ENCODE data around the gene SCUBE1. TPM values are rescaled to one million over a fixed set of nuclear protein-coding genes. Genes with fewer than 3 reads are reported as not detected.

SCUBE1 gene
- total RNA-seq, 4 donors from 2014 or later, result 0.28 to 3.7 (median 1.7) TPM

DNA sequence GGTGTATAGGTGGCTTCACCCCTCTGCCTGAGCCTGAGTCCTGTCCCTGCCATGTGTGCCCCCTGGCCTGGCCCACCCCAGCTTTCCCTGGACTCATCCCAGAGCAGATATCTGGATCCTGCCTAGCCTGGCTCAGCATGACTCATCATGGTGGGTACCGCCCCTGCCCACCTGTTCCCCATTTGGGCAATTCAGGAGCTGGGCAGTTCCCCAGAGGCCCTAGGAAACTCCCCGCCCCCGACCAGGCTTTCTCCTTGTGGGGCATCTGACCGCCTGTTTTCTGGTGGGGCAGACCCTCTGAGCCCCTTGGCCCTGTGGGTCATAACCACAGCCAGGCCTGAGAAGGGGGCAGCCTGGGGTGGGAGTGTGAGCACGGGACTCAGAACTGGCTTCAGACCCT is 187.4 kb downstream of the SCUBE1 start:
- TF ChIP-seq, protein P1, sequence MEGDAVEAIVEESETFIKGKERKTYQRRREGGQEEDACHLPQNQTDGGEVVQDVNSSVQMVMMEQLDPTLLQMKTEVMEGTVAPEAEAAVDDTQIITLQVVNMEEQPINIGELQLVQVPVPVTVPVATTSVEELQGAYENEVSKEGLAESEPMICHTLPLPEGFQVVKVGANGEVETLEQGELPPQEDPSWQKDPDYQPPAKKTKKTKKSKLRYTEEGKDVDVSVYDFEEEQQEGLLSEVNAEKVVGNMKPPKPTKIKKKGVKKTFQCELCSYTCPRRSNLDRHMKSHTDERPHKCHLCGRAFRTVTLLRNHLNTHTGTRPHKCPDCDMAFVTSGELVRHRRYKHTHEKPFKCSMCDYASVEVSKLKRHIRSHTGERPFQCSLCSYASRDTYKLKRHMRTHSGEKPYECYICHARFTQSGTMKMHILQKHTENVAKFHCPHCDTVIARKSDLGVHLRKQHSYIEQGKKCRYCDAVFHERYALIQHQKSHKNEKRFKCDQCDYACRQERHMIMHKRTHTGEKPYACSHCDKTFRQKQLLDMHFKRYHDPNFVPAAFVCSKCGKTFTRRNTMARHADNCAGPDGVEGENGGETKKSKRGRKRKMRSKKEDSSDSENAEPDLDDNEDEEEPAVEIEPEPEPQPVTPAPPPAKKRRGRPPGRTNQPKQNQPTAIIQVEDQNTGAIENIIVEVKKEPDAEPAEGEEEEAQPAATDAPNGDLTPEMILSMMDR (IDR thresholded peaks at IDR 0.05), result no peak
- ATAC-seq (ENCODE audit: low FRiP score) (no peak), DNase-seq (ENCODE audit: low spot score) (no peak)

DNA sequence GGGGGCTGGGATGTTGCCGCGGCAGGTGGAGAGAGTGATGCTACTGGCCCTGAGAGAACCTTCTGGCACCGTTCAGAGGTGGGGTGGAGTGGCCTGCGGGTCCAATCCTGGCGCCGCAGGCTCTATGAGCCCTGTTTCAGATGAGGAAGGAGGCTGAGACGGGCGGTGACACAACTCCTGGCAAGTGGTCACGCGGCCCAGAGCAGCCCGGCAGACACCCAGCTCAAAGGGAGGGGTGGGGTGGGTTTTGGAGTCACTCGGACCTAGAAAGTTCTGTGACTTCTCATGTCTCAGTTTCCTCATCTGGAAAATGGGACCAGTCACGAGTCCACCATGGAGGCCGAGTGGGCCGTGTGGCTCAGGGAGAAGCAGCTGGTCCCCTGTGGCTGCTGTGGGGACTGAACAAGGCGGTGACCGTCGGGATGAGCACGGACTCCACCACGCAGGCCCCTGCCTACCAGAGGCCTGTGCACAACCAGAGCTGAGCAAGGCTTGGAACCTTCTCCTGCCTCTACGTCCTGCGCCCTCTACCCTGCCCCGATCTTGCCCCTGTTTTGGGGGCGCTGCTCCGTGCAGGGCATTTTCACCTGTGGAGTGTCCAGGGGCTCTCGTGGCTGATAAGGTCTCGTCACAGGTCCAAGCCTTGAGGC is 188.2 kb downstream of the SCUBE1 start:
- ATAC-seq (ENCODE audit: low FRiP score) (no peak), DNase-seq (ENCODE audit: low spot score) (no peak)
- TF ChIP-seq, protein P1 (IDR thresholded peaks at IDR 0.05), result no peak

DNA sequence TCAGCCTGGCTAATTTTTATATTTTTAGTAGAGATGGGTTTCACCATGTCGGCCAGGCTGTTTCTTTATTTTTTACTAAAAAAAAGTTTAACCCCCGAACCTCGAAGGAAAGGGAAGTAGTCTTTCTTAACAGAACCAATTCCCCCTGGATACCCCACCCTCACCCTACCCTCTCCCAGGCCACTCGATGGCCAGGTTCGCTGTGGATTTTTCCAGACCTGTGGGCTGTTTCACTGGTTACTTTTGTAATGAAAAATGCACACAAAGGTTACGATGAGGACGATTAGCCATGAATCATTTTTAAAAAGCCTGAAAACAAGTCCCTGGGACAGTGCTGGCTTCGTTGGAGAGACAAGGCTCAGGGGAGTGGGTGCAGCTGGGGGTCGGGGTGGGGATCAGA is 189.3 kb downstream of the SCUBE1 start:
- TF ChIP-seq, protein P1 (IDR thresholded peaks at IDR 0.05), result no peak
- DNase-seq (ENCODE audit: low spot score), result no peak
- ATAC-seq (ENCODE audit: low FRiP score), result no peak

DNA sequence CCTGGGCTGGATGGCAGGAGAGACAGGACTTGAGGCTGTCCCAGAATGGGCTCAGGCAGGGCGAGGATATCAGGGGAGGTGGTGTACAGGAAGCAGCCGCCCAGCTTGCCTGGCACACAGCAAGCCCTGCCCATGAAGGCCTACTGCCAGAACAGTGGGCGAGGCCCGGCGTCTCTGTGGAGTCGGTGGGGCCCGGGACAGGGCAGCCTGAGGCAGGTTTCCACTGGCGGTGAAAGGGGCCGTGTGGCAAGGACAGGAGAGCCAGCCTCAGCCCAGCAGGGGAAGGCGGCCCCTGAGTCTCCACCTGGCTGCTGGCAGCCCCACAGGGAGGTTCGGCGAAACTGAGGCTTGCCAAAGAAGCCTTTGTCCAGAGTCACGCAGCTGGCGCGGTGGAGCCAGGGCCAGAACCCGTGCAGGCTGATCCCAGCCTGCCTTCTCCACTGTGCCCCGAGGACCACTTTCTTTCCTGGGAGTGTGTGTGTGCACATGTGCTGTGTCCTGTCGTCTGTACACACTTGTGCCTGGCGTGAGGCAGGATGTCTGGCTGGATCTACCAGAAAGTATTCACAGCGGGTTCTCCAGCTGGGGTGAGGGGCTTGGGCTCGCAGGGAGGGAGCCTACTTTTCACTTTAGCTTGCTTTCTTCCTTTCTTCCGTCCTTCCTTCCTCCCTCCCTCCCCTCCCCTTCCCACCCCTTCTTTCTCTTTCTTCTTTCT is 190.7 kb downstream of the SCUBE1 start:
- peak; percentile 50 for DNase-seq (ENCODE audit: low spot score)
- peak; percentile 72 for ATAC-seq (ENCODE audit: low FRiP score)
- TF ChIP-seq, protein P1 (IDR thresholded peaks at IDR 0.05), result no peak

DNA sequence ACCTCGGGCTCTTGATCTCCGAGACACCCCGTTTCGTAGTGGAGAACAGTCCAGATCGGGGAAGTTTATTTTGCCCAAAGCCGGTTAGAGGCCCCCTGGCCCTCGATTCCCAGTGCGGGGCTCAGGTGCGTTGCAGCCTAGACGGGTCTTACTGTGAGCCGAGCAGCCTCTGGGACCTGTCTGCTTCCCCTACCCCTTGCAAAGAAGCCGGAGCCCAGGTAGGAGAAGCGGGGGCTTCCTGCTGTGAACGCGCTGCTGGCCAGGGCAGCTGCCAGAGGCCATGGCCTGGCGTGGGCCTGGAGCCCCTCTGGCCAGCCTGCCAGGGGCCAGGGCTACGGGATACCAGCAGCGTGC is 191.2 kb downstream of the SCUBE1 start:
- TF ChIP-seq, protein P1 (IDR thresholded peaks at IDR 0.05), result no peak
- DNase-seq (ENCODE audit: low spot score), result no peak
- ATAC-seq (ENCODE audit: low FRiP score), result peak; percentile 2

DNA sequence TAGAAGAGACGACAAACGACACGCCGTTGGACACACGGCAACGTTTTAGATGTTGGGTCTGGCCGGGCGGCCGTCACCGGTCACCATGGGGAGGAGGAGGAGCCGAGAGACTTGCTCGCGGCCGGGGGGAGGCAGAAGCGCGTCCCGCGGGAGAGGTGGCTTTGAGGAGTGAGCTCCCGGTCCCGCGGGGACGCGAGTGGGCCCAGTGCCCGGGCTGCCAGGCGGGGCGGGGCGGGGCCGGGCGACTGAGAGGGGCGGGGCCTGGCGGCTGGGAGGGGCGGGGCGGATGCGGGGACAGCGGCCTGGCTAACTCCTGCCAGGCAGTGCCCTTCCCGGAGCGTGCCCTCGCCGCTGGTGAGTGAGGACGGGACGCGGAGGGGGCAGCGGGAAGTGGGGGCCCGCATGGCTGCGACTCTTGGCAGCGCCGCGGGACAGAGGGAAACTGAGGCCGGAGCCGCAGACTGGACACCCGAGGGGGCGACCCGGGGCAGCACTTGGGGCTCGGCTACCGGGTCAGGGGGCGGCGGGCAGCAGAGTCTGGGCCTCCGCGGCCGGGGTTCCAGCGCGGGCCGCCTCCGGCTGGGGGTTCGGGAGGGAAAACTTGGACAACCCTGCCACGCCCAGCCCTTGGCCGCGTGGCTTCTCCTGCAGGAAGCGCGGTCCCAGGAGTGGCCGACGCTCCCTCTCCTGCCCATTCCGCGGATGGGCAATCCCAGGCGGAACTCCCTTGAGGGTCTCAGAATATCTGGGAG is 191.7 kb downstream of the SCUBE1 start, which contains the start of gene TSPO:
Gene TSPO, plus strand, starts transcription at position 309 of the 752 bp plus-strand sequence. CDS start 7,680 bp downstream, outside the sequence.
- no peak for DNase-seq (ENCODE audit: low spot score)
- TF ChIP-seq, protein P1 (IDR thresholded peaks at IDR 0.05), result no peak

More for the DNA sequence above, 191.7 kb downstream of the SCUBE1 start, which contains the start of gene TSPO:
- peak; percentile 54 for ATAC-seq (ENCODE audit: low FRiP score)

All from omental fat pad (tissue), 4 donors.